Neuron (in vitro differentiated cells): ENCODE measurements around the gene BTBD9.

ENCODE experiments used
- H2AFZ ChIP-seq: one replicate; pipeline ENCODE4 v1.6.1; 2013; ENCODE audit warnings: low read depth, mild to moderate bottlenecking, inconsistent platforms, low read length, moderate library complexity
- H3K27me3 ChIP-seq: one replicate; pipeline ENCODE4 v1.6.1; 2013; ENCODE audit warnings: low read length; ENCODE audit not compliant: insufficient read depth
- H3K36me3 ChIP-seq: one replicate; pipeline ENCODE4 v1.6.1; 2013; ENCODE audit warnings: low read length; ENCODE audit not compliant: insufficient read depth
- H3K4me1 ChIP-seq: one replicate; pipeline ENCODE4 v1.6.1; 2013; ENCODE audit warnings: low read length; ENCODE audit not compliant: insufficient read depth
- H3K4me3 ChIP-seq: 2 replicates; pipeline ENCODE4 v1.5.1; 2013; ENCODE audit warnings: mild to moderate bottlenecking, low read length, moderate library complexity
- H3K9me3 ChIP-seq: one replicate; pipeline ENCODE4 v1.6.1; 2013; ENCODE audit warnings: low read length

Gene BTBD9

GRCh38 chr6:38639498-38640215, at the start of gene BTBD9:
Gene BTBD9, minus strand, starts transcription at chr6:38639929.
- Histone ChIP-seq H3K36me3 (no peaks in the 10 kb centered on the region), H3K9me3 (no peaks in the 10 kb centered on the region), H3K4me1 (peaks cover 20% of the 10 kb centered on the region), H3K4me3 (peak within 1 kb of the TSS; percentile 69), H3K27me3 (no peaks in the 10 kb centered on the region), H2AFZ (peak within 1 kb of the TSS; percentile 64)

DNA sequence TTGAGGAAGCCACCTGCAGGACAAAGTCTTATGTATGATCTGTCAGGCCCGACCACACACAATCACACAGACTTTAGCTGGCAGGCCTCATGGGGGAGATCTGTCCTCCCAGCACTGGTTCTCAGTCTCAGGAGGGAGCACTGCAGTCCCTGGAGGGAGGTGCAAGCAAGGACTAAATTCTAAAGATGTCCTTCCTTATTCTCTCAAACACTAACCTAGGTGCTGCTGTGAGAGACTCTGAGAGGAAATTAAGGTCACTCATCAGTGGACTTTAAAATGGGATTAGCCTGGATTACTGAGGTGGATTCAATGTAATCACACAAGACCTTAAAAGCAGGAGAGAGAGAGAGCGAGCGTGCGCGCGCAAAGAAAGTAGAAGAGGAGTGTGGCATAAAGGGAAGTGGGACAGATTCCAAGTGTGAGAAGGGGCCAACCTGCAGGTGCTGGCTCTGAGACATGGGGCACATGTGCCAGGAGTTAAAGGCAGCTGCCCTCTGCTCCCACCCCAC, 48.9 kb upstream of the BTBD9 start:
- Histone ChIP-seq H3K4me3 (no peak overlapping the region), H3K36me3 (peaks cover 27% of the 10 kb centered on the region), H3K4me1 (no peaks in the 10 kb centered on the region), H2AFZ (no peak overlapping the region), H3K27me3 (no peaks in the 10 kb centered on the region), H3K9me3 (no peaks in the 10 kb centered on the region)

- no peaks in the 10 kb centered on the region for H3K4me1 ChIP-seq
- H3K4me3 ChIP-seq, result no peak overlapping the region
- no peaks in the 10 kb centered on the region for H3K27me3 ChIP-seq
- no peak overlapping the region for H2AFZ ChIP-seq
- H3K9me3 ChIP-seq, result no peaks in the 10 kb centered on the region
- peaks cover 35% of the 10 kb centered on the region for H3K36me3 ChIP-seq
These were observed 47.8 kb upstream of the BTBD9 start for GRCh38 chr6:38687549-38687948.

DNA sequence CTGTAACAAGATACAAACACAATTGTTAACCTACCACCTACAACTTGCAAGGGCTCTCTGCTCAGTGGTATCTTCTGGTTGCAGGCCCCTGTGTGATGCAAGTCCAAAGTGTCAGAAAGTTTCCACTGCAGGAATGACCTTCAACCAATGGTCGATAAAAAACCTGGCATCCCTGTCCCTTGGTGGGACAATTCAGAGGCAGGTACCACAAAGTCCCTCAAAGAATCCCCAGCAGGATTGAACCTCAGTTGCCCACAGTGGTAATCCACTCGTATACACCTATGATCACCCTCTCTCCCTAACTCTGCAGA, 47.3 kb upstream of the BTBD9 start:
- Histone ChIP-seq H2AFZ (no peak overlapping the region), H3K4me1 (no peaks in the 10 kb centered on the region), H3K27me3 (no peaks in the 10 kb centered on the region), H3K9me3 (no peaks in the 10 kb centered on the region), H3K4me3 (no peak overlapping the region), H3K36me3 (peaks cover 39% of the 10 kb centered on the region)

DNA sequence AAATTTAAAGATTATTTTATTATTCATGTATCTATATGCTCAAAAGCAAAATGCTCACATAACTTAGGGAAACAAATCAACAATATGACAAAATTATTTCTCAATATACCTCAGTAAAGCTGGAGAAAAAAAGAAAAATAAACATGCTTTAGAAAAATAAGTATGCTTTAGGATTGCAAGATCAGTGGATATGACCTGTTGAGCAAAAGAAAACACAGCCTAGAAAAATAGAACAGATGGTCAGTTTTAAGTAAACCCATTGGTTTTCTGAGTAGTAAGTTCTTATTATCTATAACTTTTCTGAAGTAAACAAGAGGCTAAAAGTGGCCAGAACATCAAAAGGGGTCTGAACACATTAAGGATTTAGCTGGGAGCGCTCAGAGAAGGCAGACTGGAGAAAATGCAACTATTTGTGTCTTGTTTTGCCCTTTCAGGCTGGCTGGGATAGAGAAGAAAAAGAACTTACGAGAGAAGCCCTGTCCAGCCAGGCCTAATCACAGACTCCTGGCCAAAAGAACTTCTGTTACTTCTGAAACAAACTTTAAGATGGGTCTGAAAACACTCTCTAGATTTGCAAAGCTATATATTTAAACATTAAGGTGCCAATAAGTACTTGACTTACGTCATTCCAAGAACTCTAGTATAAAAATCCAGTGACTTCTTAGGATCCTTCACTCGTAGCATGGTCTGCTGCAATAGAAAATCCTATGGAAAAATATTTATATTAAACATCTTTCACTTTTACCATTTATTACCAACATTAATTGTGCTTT, 46.7 kb upstream of the BTBD9 start:
- Histone ChIP-seq H3K36me3 (peaks cover 44% of the 10 kb centered on the region), H2AFZ (no peak overlapping the region), H3K27me3 (no peaks in the 10 kb centered on the region), H3K4me1 (no peaks in the 10 kb centered on the region), H3K9me3 (no peaks in the 10 kb centered on the region), H3K4me3 (no peak overlapping the region)

GRCh38 chr6:38684904-38685303, 45.2 kb upstream of the BTBD9 start:
- no peak overlapping the region for H2AFZ ChIP-seq
- H3K4me3 ChIP-seq, result no peak overlapping the region
- H3K27me3 ChIP-seq, result no peaks in the 10 kb centered on the region
- H3K4me1 ChIP-seq, result no peaks in the 10 kb centered on the region
- peaks cover 52% of the 10 kb centered on the region for H3K36me3 ChIP-seq
- no peaks in the 10 kb centered on the region for H3K9me3 ChIP-seq

DNA sequence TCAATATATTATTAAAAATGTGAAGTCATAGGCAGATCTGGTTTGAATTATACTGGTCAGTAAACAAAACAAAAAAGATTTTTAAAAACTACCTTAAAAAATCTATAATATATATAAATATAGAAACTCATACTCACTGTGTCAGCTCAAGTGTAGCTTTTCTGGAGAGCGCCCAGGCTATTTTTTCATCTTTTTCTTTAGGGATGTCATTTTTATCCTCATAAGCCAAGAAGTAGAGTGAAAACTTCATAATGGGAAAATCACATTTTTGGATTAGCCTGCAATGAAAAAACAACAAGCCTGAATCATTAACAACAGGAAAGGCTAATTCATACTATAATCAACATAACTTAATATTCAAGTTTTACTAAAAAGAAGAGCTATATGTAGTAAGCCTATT, 44.5 kb upstream of the BTBD9 start:
- H3K4me1 ChIP-seq, result no peaks in the 10 kb centered on the region
- peaks cover 56% of the 10 kb centered on the region for H3K36me3 ChIP-seq
- H3K4me3 ChIP-seq, result no peak overlapping the region
- H3K9me3 ChIP-seq, result no peaks in the 10 kb centered on the region
- H3K27me3 ChIP-seq, result no peaks in the 10 kb centered on the region
- no peak overlapping the region for H2AFZ ChIP-seq

DNA sequence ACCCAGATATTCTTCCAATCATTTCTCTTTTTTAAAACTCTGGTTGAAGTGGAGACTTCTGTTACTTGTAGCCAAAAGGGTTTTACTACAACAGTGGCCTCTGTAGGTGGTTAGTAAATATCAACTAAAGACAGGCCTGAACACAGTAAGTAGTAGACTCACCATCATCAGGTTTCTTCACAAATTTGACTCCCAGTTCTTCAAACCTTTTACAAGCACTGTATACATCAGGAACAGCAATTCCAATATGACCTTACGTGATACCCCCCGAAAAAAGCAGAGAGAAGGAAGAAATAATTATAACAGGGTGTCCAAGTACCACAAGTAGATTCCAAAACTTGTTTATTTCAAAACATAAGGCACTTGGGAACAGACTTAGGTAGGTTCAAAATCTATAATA, 42.1 kb upstream of the BTBD9 start:
- Histone ChIP-seq H3K27me3 (no peaks in the 10 kb centered on the region), H3K9me3 (no peaks in the 10 kb centered on the region), H2AFZ (no peak overlapping the region), H3K4me3 (no peak overlapping the region), H3K4me1 (no peaks in the 10 kb centered on the region), H3K36me3 (peaks cover 61% of the 10 kb centered on the region)

DNA sequence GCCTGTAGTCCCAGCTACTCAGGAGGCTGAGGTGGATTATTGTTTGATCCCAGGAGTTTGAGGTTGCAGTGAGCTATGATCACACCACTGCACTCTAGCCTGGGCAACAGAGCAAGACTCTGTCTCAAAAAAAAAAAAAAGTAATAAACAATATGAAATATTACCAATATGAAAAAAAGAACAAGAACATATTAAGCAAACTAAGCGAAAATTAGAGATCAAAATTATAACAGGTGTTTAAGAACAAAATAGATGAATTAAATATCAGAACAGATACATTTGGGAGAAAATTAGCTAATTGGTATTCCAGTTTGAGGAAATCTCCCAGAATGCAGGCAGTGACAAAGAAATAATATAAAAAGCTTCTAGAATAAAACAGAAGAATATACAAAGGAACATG, 39.9 kb upstream of the BTBD9 start:
- Histone ChIP-seq H3K36me3 (peaks cover 67% of the 10 kb centered on the region), H3K4me3 (no peak overlapping the region), H3K9me3 (no peaks in the 10 kb centered on the region), H3K4me1 (no peaks in the 10 kb centered on the region), H3K27me3 (no peaks in the 10 kb centered on the region), H2AFZ (no peak overlapping the region)

- Histone ChIP-seq H2AFZ (no peak overlapping the region), H3K4me3 (no peak overlapping the region), H3K36me3 (peaks cover 60% of the 10 kb centered on the region), H3K27me3 (no peaks in the 10 kb centered on the region), H3K9me3 (no peaks in the 10 kb centered on the region), H3K4me1 (no peaks in the 10 kb centered on the region)
These were observed 38.5 kb upstream of the BTBD9 start for GRCh38 chr6:38678178-38678760.

GRCh38 chr6:38676974-38677544, 37.3 kb upstream of the BTBD9 start:
- H2AFZ ChIP-seq, result no peak overlapping the region
- H3K36me3 ChIP-seq, result peaks cover 48% of the 10 kb centered on the region
- H3K4me1 ChIP-seq, result no peaks in the 10 kb centered on the region
- no peaks in the 10 kb centered on the region for H3K27me3 ChIP-seq
- no peaks in the 10 kb centered on the region for H3K9me3 ChIP-seq
- H3K4me3 ChIP-seq, result no peak overlapping the region

DNA sequence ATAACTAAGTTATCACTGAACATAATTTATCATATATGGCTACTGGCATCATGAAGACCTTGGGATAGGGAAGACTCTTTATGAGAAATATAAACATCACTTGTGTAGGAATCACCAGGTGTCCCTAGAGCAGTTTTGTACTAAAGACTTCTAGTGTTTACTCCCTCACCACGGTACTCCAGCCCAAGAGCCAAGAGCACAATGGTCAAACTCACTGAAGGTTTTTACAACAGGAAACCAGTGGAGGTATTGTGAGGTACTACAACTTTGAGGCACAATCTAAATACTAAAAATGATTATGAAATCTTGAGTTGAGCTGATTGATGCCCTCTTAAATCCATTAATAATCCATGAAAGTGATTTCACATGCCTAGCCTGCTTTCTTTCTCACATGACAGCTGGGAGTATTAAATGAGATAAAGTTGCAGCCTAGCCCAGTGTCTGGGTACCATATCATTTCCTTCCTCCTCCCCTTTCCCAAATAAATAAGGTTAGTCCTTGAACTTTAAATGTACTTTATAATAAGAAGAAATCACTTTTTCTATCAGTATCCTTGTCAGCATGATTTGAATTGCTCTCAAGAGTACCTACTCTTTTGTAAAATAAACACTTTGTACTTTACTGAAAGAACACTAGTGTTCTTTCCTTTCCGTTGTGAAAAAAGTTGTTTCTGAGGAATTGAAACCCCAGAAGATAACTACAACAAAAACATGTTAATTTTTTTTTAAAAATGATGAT, 36.7 kb upstream of the BTBD9 start:
- Histone ChIP-seq H3K36me3 (peaks cover 41% of the 10 kb centered on the region), H3K9me3 (no peaks in the 10 kb centered on the region), H2AFZ (no peak overlapping the region), H3K4me3 (no peak overlapping the region), H3K4me1 (no peaks in the 10 kb centered on the region), H3K27me3 (no peaks in the 10 kb centered on the region)
